GM21737 (cell line): ENCODE data around the gene BST1.
A peak's percentile ranks its signal among the peaks of the same experiment; 100 is the strongest.

Experiments
- ATAC-seq: cut with Tn5 transposase; IDR thresholded peaks from one replicate; pipeline ENCODE4 v1.9.1; 2021; ENCODE audit warnings: mild to moderate bottlenecking, moderate library complexity; ENCODE audit not compliant: unreplicated experiment

BST1 gene

GRCh38 chr4:15676039-15676438 lies 26.8 kb upstream of the BST1 start:
- no peak for ATAC-seq

- ATAC-seq = no peak
Measured at GRCh38 chr4:15676899-15677298, 26.0 kb upstream of the BST1 start.

- no peak for ATAC-seq
Measured at GRCh38 chr4:15677507-15677988, 25.3 kb upstream of the BST1 start.

- no peak for ATAC-seq
Measured at GRCh38 chr4:15681067-15681371, 21.8 kb upstream of the BST1 start.

GRCh38 chr4:15681372-15682241 lies 21.3 kb upstream of the BST1 start, which contains the start of gene FAM200B:
FAM200B (plus strand) TSS chr4:15681827; CDS start chr4:15686978, 5,151 bp downstream.
- peak; percentile 93 for ATAC-seq

- ATAC-seq = no peak
Measured at GRCh38 chr4:15682242-15683142, 20.4 kb upstream of the BST1 start.

- ATAC-seq = no peak
Measured at GRCh38 chr4:15683143-15683495, 19.7 kb upstream of the BST1 start.

- ATAC-seq = no peak
Measured at GRCh38 chr4:15684498-15684897, 18.4 kb upstream of the BST1 start.

GRCh38 chr4:15688051-15688450 lies 14.8 kb upstream of the BST1 start:
- no peak for ATAC-seq

- ATAC-seq = no peak
Measured at GRCh38 chr4:15689540-15689939, 13.3 kb upstream of the BST1 start.

GRCh38 chr4:15690020-15690809 lies 12.7 kb upstream of the BST1 start:
- no peak for ATAC-seq

- no peak for ATAC-seq
Measured at GRCh38 chr4:15691346-15692135, 11.3 kb upstream of the BST1 start.

- no peak for ATAC-seq
Measured at GRCh38 chr4:15692602-15693001, 10.3 kb upstream of the BST1 start.

GRCh38 chr4:15694431-15694830 lies 8.4 kb upstream of the BST1 start:
- ATAC-seq = no peak

- ATAC-seq = no peak
Measured at GRCh38 chr4:15695240-15695699, 7.6 kb upstream of the BST1 start.

GRCh38 chr4:15695729-15696128 lies 7.1 kb upstream of the BST1 start:
- ATAC-seq = no peak

- no peak for ATAC-seq
Measured at GRCh38 chr4:15696866-15697265, 6.0 kb upstream of the BST1 start.

- no peak for ATAC-seq
Measured at GRCh38 chr4:15703439-15703838, 574 bp downstream of the BST1 start.

- no peak for ATAC-seq
Measured at GRCh38 chr4:15704129-15704528, 1.3 kb downstream of the BST1 start.
